IMR-90 (cell line): ENCODE measurements around the gene TRIM17.

Experiments
- POLR2A ChIP-seq: IDR thresholded peaks from 2 replicates; pipeline ENCODE4 v1.6.1; 2012; ENCODE audit warnings: mild to moderate bottlenecking, low read depth, low read length
- RAD21 ChIP-seq: IDR thresholded peaks from 2 replicates; pipeline ENCODE4 v1.6.1; 2012; ENCODE audit warnings: low read length, improper control_type of control experiment
- TF ChIP-seq, protein P1 (sequence below): conservative IDR thresholded peaks from 2 replicates; pipeline ENCODE4 v1.5.1; 2012; ENCODE audit warnings: mild to moderate bottlenecking, low read depth, low read length, improper control_type of control experiment
- TF ChIP-seq, protein P2 (sequence below): fragments of 150-350 bp; IDR thresholded peaks from 2 replicates; pipeline ENCODE4 v1.6.1; 2017; ENCODE audit warnings: mild to moderate bottlenecking, antibody characterized with exemption, low read length, low read depth

DNA sequence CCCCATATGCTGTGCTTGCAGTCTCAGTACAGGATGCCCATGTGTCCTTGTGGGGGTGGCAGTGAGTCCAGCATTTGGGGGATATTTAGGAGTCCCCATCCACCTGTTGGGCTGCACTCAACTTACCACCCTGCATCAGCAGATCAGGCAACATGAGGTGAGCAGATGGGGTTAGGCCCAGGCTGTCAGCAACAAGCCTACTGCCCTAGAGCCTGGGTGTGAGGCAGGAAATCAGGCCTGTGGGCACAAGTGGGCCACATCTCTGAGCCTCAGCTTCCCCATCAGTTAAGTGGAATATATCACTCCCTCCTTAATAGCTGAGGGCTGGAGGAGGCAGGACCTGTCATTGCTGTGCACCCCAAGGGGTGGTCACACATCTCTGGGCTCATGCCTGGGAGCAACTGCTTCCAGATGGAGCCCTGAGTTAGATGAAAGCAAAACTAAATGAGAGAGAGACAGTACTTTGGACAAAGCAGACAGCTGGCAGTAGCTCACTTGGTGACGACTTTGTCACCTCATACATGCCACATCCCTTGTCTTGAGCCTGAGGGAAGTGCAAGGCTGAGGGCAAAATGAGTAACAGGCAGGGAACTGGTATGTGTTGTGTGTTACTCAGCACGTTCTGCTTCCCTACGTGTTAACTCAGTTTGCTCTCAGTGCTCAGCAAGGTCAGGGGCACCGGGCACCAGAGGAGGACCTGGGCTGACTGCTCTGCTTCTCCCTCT lies 58.5 kb downstream of the TRIM17 start:
- TF ChIP-seq, protein P1, sequence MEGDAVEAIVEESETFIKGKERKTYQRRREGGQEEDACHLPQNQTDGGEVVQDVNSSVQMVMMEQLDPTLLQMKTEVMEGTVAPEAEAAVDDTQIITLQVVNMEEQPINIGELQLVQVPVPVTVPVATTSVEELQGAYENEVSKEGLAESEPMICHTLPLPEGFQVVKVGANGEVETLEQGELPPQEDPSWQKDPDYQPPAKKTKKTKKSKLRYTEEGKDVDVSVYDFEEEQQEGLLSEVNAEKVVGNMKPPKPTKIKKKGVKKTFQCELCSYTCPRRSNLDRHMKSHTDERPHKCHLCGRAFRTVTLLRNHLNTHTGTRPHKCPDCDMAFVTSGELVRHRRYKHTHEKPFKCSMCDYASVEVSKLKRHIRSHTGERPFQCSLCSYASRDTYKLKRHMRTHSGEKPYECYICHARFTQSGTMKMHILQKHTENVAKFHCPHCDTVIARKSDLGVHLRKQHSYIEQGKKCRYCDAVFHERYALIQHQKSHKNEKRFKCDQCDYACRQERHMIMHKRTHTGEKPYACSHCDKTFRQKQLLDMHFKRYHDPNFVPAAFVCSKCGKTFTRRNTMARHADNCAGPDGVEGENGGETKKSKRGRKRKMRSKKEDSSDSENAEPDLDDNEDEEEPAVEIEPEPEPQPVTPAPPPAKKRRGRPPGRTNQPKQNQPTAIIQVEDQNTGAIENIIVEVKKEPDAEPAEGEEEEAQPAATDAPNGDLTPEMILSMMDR: no peak
- TF ChIP-seq POLR2A (no peak), RAD21 (no peak)
- TF ChIP-seq, protein P2, sequence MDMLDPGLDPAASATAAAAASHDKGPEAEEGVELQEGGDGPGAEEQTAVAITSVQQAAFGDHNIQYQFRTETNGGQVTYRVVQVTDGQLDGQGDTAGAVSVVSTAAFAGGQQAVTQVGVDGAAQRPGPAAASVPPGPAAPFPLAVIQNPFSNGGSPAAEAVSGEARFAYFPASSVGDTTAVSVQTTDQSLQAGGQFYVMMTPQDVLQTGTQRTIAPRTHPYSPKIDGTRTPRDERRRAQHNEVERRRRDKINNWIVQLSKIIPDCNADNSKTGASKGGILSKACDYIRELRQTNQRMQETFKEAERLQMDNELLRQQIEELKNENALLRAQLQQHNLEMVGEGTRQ: no peak
